ENCODE data around the gene IKZF5. TPM values are rescaled to one million over a fixed set of nuclear protein-coding genes. Genes with fewer than 3 reads are reported as not detected.

IKZF5 gene
- total RNA-seq, 4 donors from 2014 or later, result 10.4 to 16.0 (median 14.0) TPM

- TF ChIP-seq, protein P1, sequence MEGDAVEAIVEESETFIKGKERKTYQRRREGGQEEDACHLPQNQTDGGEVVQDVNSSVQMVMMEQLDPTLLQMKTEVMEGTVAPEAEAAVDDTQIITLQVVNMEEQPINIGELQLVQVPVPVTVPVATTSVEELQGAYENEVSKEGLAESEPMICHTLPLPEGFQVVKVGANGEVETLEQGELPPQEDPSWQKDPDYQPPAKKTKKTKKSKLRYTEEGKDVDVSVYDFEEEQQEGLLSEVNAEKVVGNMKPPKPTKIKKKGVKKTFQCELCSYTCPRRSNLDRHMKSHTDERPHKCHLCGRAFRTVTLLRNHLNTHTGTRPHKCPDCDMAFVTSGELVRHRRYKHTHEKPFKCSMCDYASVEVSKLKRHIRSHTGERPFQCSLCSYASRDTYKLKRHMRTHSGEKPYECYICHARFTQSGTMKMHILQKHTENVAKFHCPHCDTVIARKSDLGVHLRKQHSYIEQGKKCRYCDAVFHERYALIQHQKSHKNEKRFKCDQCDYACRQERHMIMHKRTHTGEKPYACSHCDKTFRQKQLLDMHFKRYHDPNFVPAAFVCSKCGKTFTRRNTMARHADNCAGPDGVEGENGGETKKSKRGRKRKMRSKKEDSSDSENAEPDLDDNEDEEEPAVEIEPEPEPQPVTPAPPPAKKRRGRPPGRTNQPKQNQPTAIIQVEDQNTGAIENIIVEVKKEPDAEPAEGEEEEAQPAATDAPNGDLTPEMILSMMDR (IDR thresholded peaks at IDR 0.05; ENCODE audit: low read depth), result no peak
Observed at GRCh38 chr10:122992031-122992585, 16.5 kb downstream of the IKZF5 start.

- TF ChIP-seq, protein P1 (IDR thresholded peaks at IDR 0.05; ENCODE audit: low read depth), result no peak
Observed at GRCh38 chr10:122990278-122990677, 18.3 kb downstream of the IKZF5 start.

- TF ChIP-seq, protein P1 (IDR thresholded peaks at IDR 0.05; ENCODE audit: low read depth), result no peak
Observed at GRCh38 chr10:122988501-122988900, 20.1 kb downstream of the IKZF5 start.

DNA sequence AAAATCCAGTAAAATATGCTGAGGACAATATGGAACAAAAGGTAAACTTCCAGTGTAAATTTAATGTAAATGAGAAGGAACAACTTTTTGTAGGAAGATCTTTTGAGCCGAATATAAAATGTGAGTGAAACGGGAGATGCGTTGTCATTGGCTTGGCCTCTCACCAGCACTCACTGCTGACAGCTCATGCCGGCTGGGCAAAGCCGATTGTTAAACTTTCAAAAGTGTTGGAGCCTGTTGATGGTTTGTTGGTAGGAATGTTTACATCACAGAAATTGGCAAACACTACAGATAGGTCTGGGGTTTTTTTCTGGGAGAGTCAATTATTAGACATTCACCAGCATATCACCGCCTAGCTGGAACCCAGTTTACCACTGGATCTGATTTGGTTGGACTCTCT is 22.3 kb downstream of the IKZF5 start:
- TF ChIP-seq, protein P1 (IDR thresholded peaks at IDR 0.05; ENCODE audit: low read depth), result no peak

DNA sequence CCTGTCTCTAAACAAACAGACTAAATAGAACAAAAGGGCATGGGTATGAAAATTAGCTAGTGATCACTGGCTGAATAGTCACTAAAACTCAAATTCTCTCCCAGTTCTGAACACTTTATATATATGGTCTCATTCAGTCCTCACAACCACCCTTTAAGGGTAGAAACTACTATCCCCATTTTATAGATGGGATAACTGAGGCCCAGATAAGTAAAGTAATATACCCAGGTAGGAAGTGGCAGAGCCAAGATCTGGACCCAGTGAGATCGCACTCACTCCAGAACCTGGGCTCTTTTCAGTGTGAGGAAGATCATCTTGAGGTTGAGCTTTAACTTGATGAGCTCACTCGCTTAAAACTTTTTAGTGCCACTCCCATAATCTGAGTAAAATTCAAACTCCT is 23.9 kb downstream of the IKZF5 start:
- TF ChIP-seq, protein P1 (IDR thresholded peaks at IDR 0.05; ENCODE audit: low read depth), result no peak

DNA sequence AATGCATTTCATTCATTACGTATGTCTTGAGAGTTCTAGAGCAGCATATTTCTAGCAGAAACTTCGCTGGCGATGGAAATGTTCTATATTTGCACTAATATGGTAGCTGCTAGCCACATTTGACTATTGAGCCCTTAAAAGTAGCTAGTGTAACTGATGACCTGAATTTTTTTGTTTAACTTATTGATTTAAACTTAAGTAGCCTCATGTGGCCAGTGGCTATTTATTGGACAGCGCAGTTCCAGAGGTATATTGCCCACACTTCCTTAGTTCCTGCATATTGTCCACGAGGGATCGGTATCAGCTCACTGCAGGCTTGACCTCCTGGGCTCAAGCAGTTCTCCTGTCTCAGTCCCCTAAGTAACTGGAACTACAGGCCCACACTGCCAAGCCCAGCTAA is 24.7 kb downstream of the IKZF5 start:
- TF ChIP-seq, protein P1 (IDR thresholded peaks at IDR 0.05; ENCODE audit: low read depth), result no peak

DNA sequence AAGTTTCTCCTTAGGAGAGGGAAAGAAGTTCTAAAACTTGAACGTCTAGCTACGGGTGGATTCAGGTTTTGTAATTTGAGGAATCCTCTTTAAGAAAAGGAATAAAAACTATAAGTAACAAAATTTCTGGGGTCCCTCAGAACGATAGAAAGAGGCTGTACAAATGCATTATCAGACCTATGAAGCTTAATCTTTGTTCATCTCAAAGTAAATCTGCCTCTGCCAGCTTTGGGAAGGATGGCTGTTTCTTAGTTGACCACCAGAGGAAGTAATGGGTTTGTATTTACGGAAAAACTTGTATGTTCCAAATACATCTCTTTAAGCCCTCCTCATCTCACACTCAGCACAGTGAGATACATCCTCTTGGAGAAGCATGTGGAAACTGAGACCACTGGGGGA is 27.5 kb downstream of the IKZF5 start:
- TF ChIP-seq, protein P1 (IDR thresholded peaks at IDR 0.05; ENCODE audit: low read depth), result no peak
